Right atrium auricular region (tissue), 2 donors: ENCODE measurements around the gene JMJD7. TPM values are rescaled to one million over a fixed set of nuclear protein-coding genes. Genes with fewer than 3 reads are reported as not detected.

Source experiments
- DNase-seq: peaks from one replicate; pipeline ENCODE4 v3.0.0-alpha.2; 2019; ENCODE audit warnings: low spot score
- H3K27ac ChIP-seq, 2 donors: fragments of 200-600 bp; sonication (generic); 1 replicate in 1 of 2; 2 replicates in 1 of 2; pipeline ENCODE4 v1.5.1; 2016 to 2019
- H3K27me3 ChIP-seq, 2 donors: fragments of 200-600 bp; sonication (generic); one replicate each; pipeline versions ENCODE4 v1.5.1 to v1.6.0; 2017 to 2019
- H3K36me3 ChIP-seq: fragments of 200-600 bp; sonication (generic); one replicate; pipeline ENCODE4 v1.5.1; 2016
- H3K4me1 ChIP-seq, 2 donors: fragments of 200-600 bp; sonication (generic); one replicate each; pipeline versions ENCODE4 v1.5.1 to v1.6.0; 2017 to 2019
- H3K4me3 ChIP-seq, 2 donors: fragments of 200-600 bp; sonication (generic); 1 replicate in 1 of 2; 2 replicates in 1 of 2; pipeline ENCODE4 v1.5.1; 2017 to 2019; ENCODE audit warnings: mild to moderate bottlenecking in 1 of 2, moderate library complexity in 1 of 2
- H3K9me3 ChIP-seq, 2 donors: fragments of 200-600 bp; sonication (generic); one replicate each; pipeline ENCODE4 v1.5.1; 2019
- total RNA-seq, 2 donors: library from RNA; depleted of rRNA; stranded (reverse); fragments of >200 nt; gene quantifications; one replicate each; pipeline ENCODE4 v1.1.0, GENCODE V29; 2016
- TF ChIP-seq, protein P1 (sequence below), 2 donors: fragments of 200-600 bp; sonication (generic); IDR thresholded peaks; one replicate each; pipeline ENCODE4 v1.5.1; 2019; ENCODE audit warnings: antibody characterized with exemption in 2 of 2

The JMJD7 gene
- total RNA-seq, 2 donors from 2014 or later = 6.4 to 11.7 TPM

DNA sequence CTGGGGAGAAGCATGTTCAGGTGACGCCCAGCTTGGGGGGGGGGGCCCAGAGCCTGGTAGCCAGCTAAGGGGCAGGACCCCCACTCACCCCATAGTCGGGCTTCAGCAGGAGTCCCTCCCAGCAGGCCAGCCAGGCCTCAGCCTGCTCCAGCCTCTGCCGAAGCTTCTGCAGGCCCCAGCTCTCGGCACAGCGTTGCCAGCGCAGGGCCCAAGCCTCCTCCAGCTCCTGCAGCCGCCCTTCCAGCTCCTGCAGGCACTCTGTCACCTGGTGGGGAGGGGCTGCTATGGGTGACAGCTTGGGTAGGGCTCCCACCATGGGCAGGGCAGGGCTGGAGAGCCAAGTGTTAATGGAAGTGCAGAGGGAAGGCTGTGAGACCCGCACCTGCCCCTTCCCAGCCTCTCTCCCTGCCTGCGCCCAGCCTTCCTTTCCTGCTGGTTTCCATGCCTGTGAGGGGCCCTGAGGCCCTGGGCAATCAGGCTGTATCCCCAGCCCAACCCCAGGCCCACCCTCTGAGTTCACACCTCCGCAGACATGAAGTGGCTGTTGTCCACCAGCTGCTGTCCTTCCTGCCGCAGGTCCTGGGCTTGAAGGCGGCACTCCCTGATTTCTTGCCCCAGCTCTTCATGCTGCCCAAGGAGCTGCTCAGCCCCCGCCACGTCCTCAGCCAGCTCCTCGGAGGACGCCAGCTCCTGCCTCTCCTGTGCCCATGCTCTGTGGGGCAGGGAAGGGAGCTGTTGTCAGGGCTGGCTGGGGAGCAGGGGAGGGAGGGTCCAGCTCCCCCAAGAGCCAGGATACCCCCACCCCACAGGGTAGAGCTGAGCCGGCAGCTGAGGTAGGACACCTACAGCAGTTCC lies 25.1 kb downstream of the JMJD7 start:
- TF ChIP-seq, protein P1, sequence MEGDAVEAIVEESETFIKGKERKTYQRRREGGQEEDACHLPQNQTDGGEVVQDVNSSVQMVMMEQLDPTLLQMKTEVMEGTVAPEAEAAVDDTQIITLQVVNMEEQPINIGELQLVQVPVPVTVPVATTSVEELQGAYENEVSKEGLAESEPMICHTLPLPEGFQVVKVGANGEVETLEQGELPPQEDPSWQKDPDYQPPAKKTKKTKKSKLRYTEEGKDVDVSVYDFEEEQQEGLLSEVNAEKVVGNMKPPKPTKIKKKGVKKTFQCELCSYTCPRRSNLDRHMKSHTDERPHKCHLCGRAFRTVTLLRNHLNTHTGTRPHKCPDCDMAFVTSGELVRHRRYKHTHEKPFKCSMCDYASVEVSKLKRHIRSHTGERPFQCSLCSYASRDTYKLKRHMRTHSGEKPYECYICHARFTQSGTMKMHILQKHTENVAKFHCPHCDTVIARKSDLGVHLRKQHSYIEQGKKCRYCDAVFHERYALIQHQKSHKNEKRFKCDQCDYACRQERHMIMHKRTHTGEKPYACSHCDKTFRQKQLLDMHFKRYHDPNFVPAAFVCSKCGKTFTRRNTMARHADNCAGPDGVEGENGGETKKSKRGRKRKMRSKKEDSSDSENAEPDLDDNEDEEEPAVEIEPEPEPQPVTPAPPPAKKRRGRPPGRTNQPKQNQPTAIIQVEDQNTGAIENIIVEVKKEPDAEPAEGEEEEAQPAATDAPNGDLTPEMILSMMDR (IDR thresholded peaks at IDR 0.05) = no peak
- Histone ChIP-seq H3K36me3 (peaks cover 6% of the 10 kb centered on the region), H3K9me3 (no peaks in the 10 kb centered on the region), H3K27ac (no peak overlapping the region), H3K27me3 (no peaks in the 10 kb centered on the region), H3K4me3 (no peak overlapping the region), H3K4me1 (no peaks in the 10 kb centered on the region)
- DNase-seq = no peak

DNA sequence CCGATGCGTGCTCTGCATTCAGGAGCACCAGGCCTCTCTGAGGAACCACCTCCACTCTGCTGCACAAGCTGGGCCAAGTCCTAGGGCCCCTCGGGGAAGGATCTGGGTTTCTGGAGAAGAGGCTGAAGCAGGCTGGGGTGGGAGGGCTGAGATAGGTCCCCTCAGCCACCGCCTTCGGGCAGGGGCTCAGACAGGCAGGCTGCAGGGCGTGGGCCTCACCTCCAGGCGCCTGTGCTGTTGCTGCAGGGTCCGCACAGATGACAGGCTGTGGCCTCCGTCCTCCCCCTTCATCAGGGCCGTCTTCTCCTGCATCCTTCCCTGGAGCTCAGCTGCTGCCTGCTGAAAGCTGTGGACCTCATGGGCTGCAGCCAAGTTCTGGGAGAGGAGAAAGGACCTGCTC lies 25.9 kb downstream of the JMJD7 start:
- no peaks in the 10 kb centered on the region for H3K36me3 ChIP-seq
- TF ChIP-seq, protein P1 (IDR thresholded peaks at IDR 0.05) = no peak
- no peaks in the 10 kb centered on the region for H3K27me3 ChIP-seq
- no peak overlapping the region for H3K27ac ChIP-seq
- no peaks in the 10 kb centered on the region for H3K4me1 ChIP-seq
- DNase-seq = no peak
- no peaks in the 10 kb centered on the region for H3K9me3 ChIP-seq
- H3K4me3 ChIP-seq = no peak overlapping the region

DNA sequence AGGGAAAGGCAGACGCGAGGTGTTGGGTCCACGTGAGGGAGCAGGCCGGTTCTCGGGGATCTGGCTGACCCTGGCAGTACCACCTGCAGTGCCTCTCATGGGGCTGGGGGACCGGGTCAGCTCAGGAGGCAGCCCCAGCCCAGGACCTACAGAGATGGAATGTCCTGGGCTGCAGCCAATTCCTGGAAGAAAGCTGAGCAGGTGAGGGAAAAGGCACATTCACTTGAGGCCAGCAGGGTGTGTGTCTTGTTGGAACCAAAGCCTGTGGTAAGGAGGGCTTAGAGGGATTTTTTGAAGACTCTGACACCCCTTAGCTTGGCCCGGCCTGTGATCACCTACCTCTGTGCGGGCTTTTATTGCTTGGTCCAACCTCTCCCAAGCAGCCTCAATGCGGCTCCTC lies 26.6 kb downstream of the JMJD7 start:
- Histone ChIP-seq H3K4me3 (no peak overlapping the region), H3K27me3 (no peaks in the 10 kb centered on the region), H3K9me3 (no peaks in the 10 kb centered on the region), H3K4me1 (no peaks in the 10 kb centered on the region), H3K27ac (no peak overlapping the region), H3K36me3 (no peaks in the 10 kb centered on the region)
- TF ChIP-seq, protein P1 (IDR thresholded peaks at IDR 0.05) = no peak
- DNase-seq = no peak

DNA sequence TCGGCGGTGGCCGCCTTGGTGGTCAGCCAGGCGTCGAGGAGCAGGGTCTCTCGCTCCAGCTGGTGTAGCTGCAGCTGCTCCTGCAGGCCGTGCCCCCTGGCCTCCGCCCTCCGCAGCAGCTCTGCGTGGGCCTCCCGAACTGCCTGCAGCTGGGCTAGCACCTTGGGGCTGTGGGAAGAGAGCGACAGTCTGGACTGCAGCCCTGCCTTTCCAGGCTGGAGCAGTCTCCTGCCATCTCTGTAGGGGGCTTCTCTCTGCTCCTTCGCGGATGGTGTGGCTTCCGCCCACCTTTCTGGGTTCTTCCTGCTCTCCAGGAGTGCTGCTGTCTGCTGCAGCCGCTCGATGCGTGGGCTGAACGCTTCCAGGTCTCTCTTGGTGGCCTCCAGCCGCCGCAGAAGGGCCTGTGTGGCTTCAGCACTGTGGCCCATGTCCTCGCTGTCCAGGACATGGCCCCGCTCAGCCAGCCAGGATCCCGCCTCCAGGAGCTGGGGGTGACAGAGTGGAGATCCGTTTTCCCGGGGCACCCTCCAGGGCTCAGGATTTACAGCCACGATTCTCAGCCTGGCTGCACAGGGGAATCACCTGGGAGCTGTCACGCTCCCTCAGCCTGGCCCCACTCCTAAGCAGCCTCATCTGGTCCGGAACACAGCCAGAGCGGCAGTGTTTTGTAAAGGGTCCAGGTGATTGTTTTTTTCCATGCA lies 27.5 kb downstream of the JMJD7 start:
- H3K4me1 ChIP-seq = no peaks in the 10 kb centered on the region
- DNase-seq = no peak
- no peak overlapping the region for H3K27ac ChIP-seq
- no peak overlapping the region for H3K4me3 ChIP-seq
- no peaks in the 10 kb centered on the region for H3K27me3 ChIP-seq
- H3K36me3 ChIP-seq = no peaks in the 10 kb centered on the region
- TF ChIP-seq, protein P1 (IDR thresholded peaks at IDR 0.05) = no peak
- no peaks in the 10 kb centered on the region for H3K9me3 ChIP-seq

DNA sequence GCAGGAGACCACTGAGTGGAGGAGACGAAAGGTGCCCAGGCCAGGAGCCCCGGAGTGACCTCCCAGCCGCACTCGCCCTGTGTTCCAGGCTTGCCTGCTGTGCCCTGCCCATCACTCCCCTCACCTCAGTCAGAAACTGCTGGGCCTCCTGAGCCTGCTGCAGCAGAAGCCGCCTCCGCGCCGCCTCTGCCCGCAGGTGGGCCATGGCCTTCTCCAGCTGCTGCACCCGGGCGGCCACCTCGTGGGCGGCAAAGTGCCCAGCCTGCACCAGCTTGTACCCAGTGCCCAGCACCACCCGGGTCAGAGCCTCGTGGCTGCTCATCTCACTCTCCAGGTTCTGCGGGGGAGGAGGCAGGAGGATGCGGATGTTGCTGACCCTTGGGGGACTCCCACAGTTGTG lies 28.4 kb downstream of the JMJD7 start:
- Histone ChIP-seq H3K4me1 (no peaks in the 10 kb centered on the region), H3K4me3 (no peak overlapping the region), H3K27ac (no peak overlapping the region), H3K36me3 (no peaks in the 10 kb centered on the region), H3K9me3 (no peaks in the 10 kb centered on the region), H3K27me3 (no peaks in the 10 kb centered on the region)
- no peak for DNase-seq
- TF ChIP-seq, protein P1 (IDR thresholded peaks at IDR 0.05) = no peak
